ENCODE data around the gene GHITM.
"Not testable (repeated sequence)": the region's sequence is repeated elsewhere in the genome, so short reads cannot be mapped to it uniquely, and the experiment has no call there.

GRCh38 chr10:84171700-84172466 lies 32.6 kb downstream of the GHITM start:
- not testable (repeated sequence) for TF ChIP-seq MAFG (CRISPR knock-in tag; IDR thresholded peaks at IDR 0.05); CTCF (CRISPR knock-in tag; IDR thresholded peaks at IDR 0.05); FOXM1 (CRISPR knock-in tag; IDR thresholded peaks at IDR 0.05); POLR2A (IDR thresholded peaks at IDR 0.05; ENCODE audit: insufficient read depth in 1 of 2, low read depth in 2 of 2, low read length in 2 of 2); EHMT2 (IDR thresholded peaks at IDR 0.05; ENCODE audit: borderline replicate concordance, low read depth, low read length); HHEX (CRISPR knock-in tag; IDR thresholded peaks at IDR 0.05); CBFB (CRISPR knock-in tag; IDR thresholded peaks at IDR 0.05); CBX2 (IDR thresholded peaks at IDR 0.05; ENCODE audit: low read depth, low read length); CBX2 (CRISPR knock-in tag; IDR thresholded peaks at IDR 0.05; ENCODE audit: low read depth)

Measured in HepG2 (cell line).